Hepatocyte (in vitro differentiated cells): ENCODE measurements around the gene GRAP2.

ENCODE experiments used
- EZH2 ChIP-seq: fragments of 200-600 bp; sonication (generic); IDR thresholded peaks from 2 replicates; pipeline ENCODE4 v1.6.1; 2016; ENCODE audit warnings: antibody characterized with exemption, mild to moderate bottlenecking, borderline replicate concordance
- EZH2phosphoT487 ChIP-seq: fragments of 200-600 bp; sonication (generic); IDR thresholded peaks from one replicate; pipeline ENCODE4 v1.6.1; 2018; ENCODE audit warnings: antibody characterized with exemption, mild to moderate bottlenecking, low read depth, moderate library complexity; ENCODE audit not compliant: unreplicated experiment, severe bottlenecking
- TF ChIP-seq, protein P1 (sequence below): fragments of 200-600 bp; sonication (generic); IDR thresholded peaks from 2 replicates; pipeline ENCODE4 v1.5.1; 2016; ENCODE audit warnings: antibody characterized with exemption, mild to moderate bottlenecking; ENCODE audit not compliant: poor library complexity

DNA sequence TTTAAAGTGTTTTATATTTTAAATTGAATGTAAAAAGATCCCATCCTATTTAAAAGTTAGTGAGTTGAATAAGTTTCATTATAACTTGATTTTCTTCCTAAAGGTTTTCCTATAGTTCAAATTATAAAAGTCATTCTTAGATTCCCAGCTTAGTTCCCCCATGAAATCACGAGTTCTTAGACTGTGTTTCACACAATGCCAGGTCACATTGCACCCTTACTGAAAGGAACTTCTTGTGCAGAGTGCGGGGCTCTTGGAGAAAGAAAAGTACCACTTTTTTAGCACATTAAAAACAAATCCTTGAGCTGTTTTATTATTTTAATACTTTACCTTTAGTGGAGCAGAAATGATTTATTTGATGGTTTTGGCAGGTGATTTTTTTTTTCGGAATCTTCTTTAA lies 15.6 kb downstream of the GRAP2 start:
- TF ChIP-seq, protein P1, sequence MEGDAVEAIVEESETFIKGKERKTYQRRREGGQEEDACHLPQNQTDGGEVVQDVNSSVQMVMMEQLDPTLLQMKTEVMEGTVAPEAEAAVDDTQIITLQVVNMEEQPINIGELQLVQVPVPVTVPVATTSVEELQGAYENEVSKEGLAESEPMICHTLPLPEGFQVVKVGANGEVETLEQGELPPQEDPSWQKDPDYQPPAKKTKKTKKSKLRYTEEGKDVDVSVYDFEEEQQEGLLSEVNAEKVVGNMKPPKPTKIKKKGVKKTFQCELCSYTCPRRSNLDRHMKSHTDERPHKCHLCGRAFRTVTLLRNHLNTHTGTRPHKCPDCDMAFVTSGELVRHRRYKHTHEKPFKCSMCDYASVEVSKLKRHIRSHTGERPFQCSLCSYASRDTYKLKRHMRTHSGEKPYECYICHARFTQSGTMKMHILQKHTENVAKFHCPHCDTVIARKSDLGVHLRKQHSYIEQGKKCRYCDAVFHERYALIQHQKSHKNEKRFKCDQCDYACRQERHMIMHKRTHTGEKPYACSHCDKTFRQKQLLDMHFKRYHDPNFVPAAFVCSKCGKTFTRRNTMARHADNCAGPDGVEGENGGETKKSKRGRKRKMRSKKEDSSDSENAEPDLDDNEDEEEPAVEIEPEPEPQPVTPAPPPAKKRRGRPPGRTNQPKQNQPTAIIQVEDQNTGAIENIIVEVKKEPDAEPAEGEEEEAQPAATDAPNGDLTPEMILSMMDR: no peak
- TF ChIP-seq EZH2 (no peak), EZH2phosphoT487 (no peak)
